Measurements from ENCODE around the gene HPSE2.

Gene HPSE2

GRCh38 chr10:98610836-98611235 lies 624.8 kb downstream of the HPSE2 start:
- Histone ChIP-seq H2AFZ (ENCODE audit: low read depth, low read length) (no peak overlapping the region), H3K4me3 (ENCODE audit: low read depth in 1 of 2, low read length in 2 of 2) (no peak overlapping the region), H3K9me3 (ENCODE audit: insufficient read depth, low read length, severe bottlenecking) (no peaks in the 10 kb centered on the region), H3K4me2 (ENCODE audit: insufficient read depth, low read length) (no peak overlapping the region), H3K27ac (ENCODE audit: low read length) (no peak overlapping the region), H3K4me1 (ENCODE audit: insufficient read depth, low read length) (no peaks in the 10 kb centered on the region), H3K79me2 (ENCODE audit: insufficient read depth, low read length) (no peaks in the 10 kb centered on the region), H3K27me3 (ENCODE audit: insufficient read depth, low read length, poor library complexity) (no peaks in the 10 kb centered on the region), H3K36me3 (ENCODE audit: insufficient read depth, low read length) (no peaks in the 10 kb centered on the region), H4K20me1 (ENCODE audit: insufficient read depth, low read length) (no peaks in the 10 kb centered on the region), H3K9ac (ENCODE audit: low read depth, low read length) (no peak overlapping the region)
- TF ChIP-seq CTCF (IDR thresholded peaks at IDR 0.05; ENCODE audit: borderline replicate concordance, extremely low read depth, low read length, poor library complexity, severe bottlenecking) (no peak), EZH2 (IDR thresholded peaks at IDR 0.05; ENCODE audit: borderline replicate concordance, low read depth, low read length, severe bottlenecking) (no peak)
- ATAC-seq (ENCODE audit: insufficient read depth, low read depth) (no peak), DNase-seq (no peak)

GRCh38 chr10:98610301-98610700 lies 625.4 kb downstream of the HPSE2 start:
- no peak overlapping the region for H3K27ac ChIP-seq (ENCODE audit: low read length)
- no peak overlapping the region for H3K4me2 ChIP-seq (ENCODE audit: insufficient read depth, low read length)
- no peaks in the 10 kb centered on the region for H3K36me3 ChIP-seq (ENCODE audit: insufficient read depth, low read length)
- TF ChIP-seq EZH2 (IDR thresholded peaks at IDR 0.05; ENCODE audit: borderline replicate concordance, low read depth, low read length, severe bottlenecking) (no peak), CTCF (IDR thresholded peaks at IDR 0.05; ENCODE audit: borderline replicate concordance, extremely low read depth, low read length, poor library complexity, severe bottlenecking) (no peak)
- H3K4me1 ChIP-seq (ENCODE audit: insufficient read depth, low read length), result no peaks in the 10 kb centered on the region
- H4K20me1 ChIP-seq (ENCODE audit: insufficient read depth, low read length), result no peaks in the 10 kb centered on the region
- H3K27me3 ChIP-seq (ENCODE audit: insufficient read depth, low read length, poor library complexity), result no peaks in the 10 kb centered on the region
- H3K9me3 ChIP-seq (ENCODE audit: insufficient read depth, low read length, severe bottlenecking), result no peaks in the 10 kb centered on the region
- DNase-seq, result no peak
- no peak overlapping the region for H3K9ac ChIP-seq (ENCODE audit: low read depth, low read length)
- no peak overlapping the region for H3K4me3 ChIP-seq (ENCODE audit: low read depth in 1 of 2, low read length in 2 of 2)
- H2AFZ ChIP-seq (ENCODE audit: low read depth, low read length), result no peak overlapping the region
- H3K79me2 ChIP-seq (ENCODE audit: insufficient read depth, low read length), result no peaks in the 10 kb centered on the region
- no peak for ATAC-seq (ENCODE audit: insufficient read depth, low read depth)

GRCh38 chr10:98609265-98609664 lies 626.4 kb downstream of the HPSE2 start:
- no peaks in the 10 kb centered on the region for H3K79me2 ChIP-seq (ENCODE audit: insufficient read depth, low read length)

More at GRCh38 chr10:98609265-98609664, 626.4 kb downstream of the HPSE2 start:
- DNase-seq (no peak), ATAC-seq (ENCODE audit: insufficient read depth, low read depth) (no peak)
- TF ChIP-seq EZH2 (IDR thresholded peaks at IDR 0.05; ENCODE audit: borderline replicate concordance, low read depth, low read length, severe bottlenecking) (no peak), CTCF (IDR thresholded peaks at IDR 0.05; ENCODE audit: borderline replicate concordance, extremely low read depth, low read length, poor library complexity, severe bottlenecking) (no peak)
- Histone ChIP-seq H3K4me3 (ENCODE audit: low read depth in 1 of 2, low read length in 2 of 2) (no peak overlapping the region), H3K4me2 (ENCODE audit: insufficient read depth, low read length) (no peak overlapping the region), H2AFZ (ENCODE audit: low read depth, low read length) (no peak overlapping the region), H4K20me1 (ENCODE audit: insufficient read depth, low read length) (no peaks in the 10 kb centered on the region), H3K27me3 (ENCODE audit: insufficient read depth, low read length, poor library complexity) (no peaks in the 10 kb centered on the region), H3K4me1 (ENCODE audit: insufficient read depth, low read length) (no peaks in the 10 kb centered on the region), H3K36me3 (ENCODE audit: insufficient read depth, low read length) (no peaks in the 10 kb centered on the region), H3K27ac (ENCODE audit: low read length) (no peak overlapping the region), H3K9ac (ENCODE audit: low read depth, low read length) (no peak overlapping the region), H3K9me3 (ENCODE audit: insufficient read depth, low read length, severe bottlenecking) (no peaks in the 10 kb centered on the region)

Data from DND-41 (cell line).